Naive B cell (primary cell): Measurements from ENCODE around the gene ETNPPL. TPM values are rescaled to one million over a fixed set of nuclear protein-coding genes. Genes with fewer than 3 reads are reported as not detected.
A peak's percentile ranks its signal among the peaks of the same experiment; 100 is the strongest.

Experiments used
- ATAC-seq, 2 donors: fragments of 150-1000 bp; cut with Tn5 transposase; 2 replicates each; pipeline ENCODE4 v1.10.0; 2021; ENCODE audit warnings: low read depth in 2 of 2, mild to moderate bottlenecking in 2 of 2, moderate library complexity in 2 of 2
- DNase-seq: peaks from one replicate; pipeline ENCODE4 v3.0.0; 2022
- H3K27ac Mint-ChIP-seq, 6 donors: one replicate each; pipeline ENCODE4 v1.8.0; 2020 to 2022; ENCODE audit warnings: mild to moderate bottlenecking in 6 of 6, mixed read lengths in 6 of 6, moderate library complexity in 5 of 6, inconsistent platforms in 2 of 6
- H3K27me3 Mint-ChIP-seq, 3 donors: one replicate each; pipeline ENCODE4 v1.8.0; 2021 to 2022; ENCODE audit warnings: mixed read lengths in 3 of 3, mild to moderate bottlenecking in 1 of 3
- H3K36me3 Mint-ChIP-seq, 2 donors: one replicate each; pipeline ENCODE4 v1.8.0; 2020 to 2022; ENCODE audit warnings: mixed read lengths in 2 of 2, inconsistent platforms in 1 of 2, mild to moderate bottlenecking in 1 of 2
- H3K4me1 Mint-ChIP-seq, 3 donors: one replicate each; pipeline ENCODE4 v1.8.0; 2020 to 2022; ENCODE audit warnings: mixed read lengths in 3 of 3, inconsistent platforms in 1 of 3, mild to moderate bottlenecking in 1 of 3, moderate library complexity in 1 of 3
- H3K4me3 Mint-ChIP-seq, 8 donors: one replicate each; pipeline ENCODE4 v1.8.0; 2020 to 2022; ENCODE audit warnings: mild to moderate bottlenecking in 8 of 8, mixed read lengths in 8 of 8, moderate library complexity in 8 of 8, inconsistent platforms in 2 of 8
- H3K9me3 Mint-ChIP-seq, 7 donors: one replicate each; pipeline ENCODE4 v1.8.0; 2020 to 2022; ENCODE audit warnings: mixed read lengths in 7 of 7, mild to moderate bottlenecking in 5 of 7, inconsistent platforms in 2 of 7, moderate library complexity in 1 of 7
- polyA plus RNA-seq, 6 donors: library from polyadenylated mRNA; unstranded; fragments of 300-500 nt; fragmentation: Illumina TruSeq; gene quantifications; one replicate each; pipeline ENCODE4 v1.2.3, GENCODE V29; 2021; ENCODE audit warnings: low read depth in 6 of 6

The ETNPPL gene
- polyA plus RNA-seq, 6 donors from 2014 or later: not detected

GRCh38 chr4:108709234-108709633 lies 53.6 kb downstream of the ETNPPL start:
- no peak overlapping the region for H3K27ac Mint-ChIP-seq
- no peak for ATAC-seq
- peaks cover 0 to 2% (median 0%) of the 10 kb centered on the region in 7 donors for H3K9me3 Mint-ChIP-seq
- no peaks in the 10 kb centered on the region for H3K36me3 Mint-ChIP-seq
- H3K4me1 Mint-ChIP-seq: no peaks in the 10 kb centered on the region
- DNase-seq: no peak
- peaks cover 0 to 30% (median 6%) of the 10 kb centered on the region in 3 donors for H3K27me3 Mint-ChIP-seq
- H3K4me3 Mint-ChIP-seq: no peak overlapping the region

DNA sequence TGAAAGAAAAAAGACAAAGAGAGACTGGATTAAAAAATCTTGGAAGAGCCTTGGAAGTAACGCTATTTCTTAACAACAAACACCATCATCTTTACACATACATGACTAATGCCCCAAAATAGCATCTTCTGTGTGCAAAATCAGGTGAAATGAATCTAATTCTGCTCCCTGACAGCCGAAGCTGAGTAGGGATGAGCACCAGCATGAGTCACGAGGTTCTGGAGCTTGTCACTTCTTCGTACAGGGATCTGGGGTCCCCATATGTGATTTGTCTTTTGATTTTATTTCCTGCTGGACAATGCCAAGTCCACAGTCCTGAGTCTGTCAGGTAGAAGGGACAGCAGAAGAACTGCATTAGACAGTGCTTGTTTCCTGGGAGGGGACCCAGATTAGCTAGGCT lies 56.6 kb downstream of the ETNPPL start:
- Mint-ChIP-seq H3K4me3 (no peak overlapping the region), H3K27ac (peak overlapping the region in 1 of 6 donors; percentile 8), H3K9me3 (peaks cover 0 to 2% (median 0%) of the 10 kb centered on the region in 7 donors), H3K27me3 (peaks cover 0 to 12% (median 6%) of the 10 kb centered on the region in 3 donors), H3K4me1 (no peaks in the 10 kb centered on the region), H3K36me3 (no peaks in the 10 kb centered on the region)
- no peak for ATAC-seq
- DNase-seq: no peak

DNA sequence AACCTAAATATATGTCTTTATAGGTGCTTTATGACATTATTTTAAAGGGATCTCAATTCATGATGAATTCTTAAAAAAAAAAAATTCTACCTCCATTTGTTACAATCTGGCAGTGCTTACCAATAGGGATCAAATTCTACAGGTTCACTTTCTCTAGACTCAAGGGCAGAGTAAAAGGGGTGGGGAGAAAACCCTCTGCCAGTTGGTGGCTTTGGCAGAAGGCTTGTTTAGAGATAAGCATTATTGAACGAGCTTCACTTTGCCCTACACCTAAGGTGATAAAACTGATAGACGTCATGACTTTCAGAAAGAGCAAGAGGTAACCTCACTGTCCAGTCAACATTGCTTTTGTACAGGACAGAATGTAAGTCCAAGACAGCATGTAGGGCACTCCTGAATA lies 58.9 kb downstream of the ETNPPL start:
- no peak for ATAC-seq
- DNase-seq: no peak
- Mint-ChIP-seq H3K9me3 (peaks cover 0 to 2% (median 0%) of the 10 kb centered on the region in 7 donors), H3K4me3 (no peak overlapping the region), H3K27me3 (peaks cover 0 to 4% (median 0%) of the 10 kb centered on the region in 3 donors), H3K27ac (no peak overlapping the region), H3K4me1 (no peaks in the 10 kb centered on the region), H3K36me3 (no peaks in the 10 kb centered on the region)

DNA sequence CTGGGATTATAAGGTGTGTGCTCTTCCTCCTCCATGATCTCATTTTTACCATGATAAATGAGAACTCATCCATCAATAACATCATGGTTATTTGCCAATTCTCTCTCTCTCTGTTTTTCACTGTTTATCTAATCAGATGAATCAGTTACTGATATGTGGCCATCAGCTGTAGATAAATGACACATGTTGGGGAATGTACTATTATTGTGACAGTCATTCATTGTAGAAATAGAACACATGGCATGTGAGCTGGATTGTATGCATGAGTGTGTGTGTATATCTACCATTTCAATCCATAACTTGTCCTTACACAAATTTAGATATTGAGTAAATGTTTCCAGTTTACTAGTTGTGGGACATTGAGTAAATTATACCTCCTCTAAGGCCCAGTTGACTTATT lies 59.5 kb downstream of the ETNPPL start:
- H3K36me3 Mint-ChIP-seq: no peaks in the 10 kb centered on the region
- DNase-seq: no peak
- H3K9me3 Mint-ChIP-seq: peaks cover 0 to 2% (median 0%) of the 10 kb centered on the region in 7 donors
- no peak overlapping the region for H3K4me3 Mint-ChIP-seq
- ATAC-seq: no peak
- H3K27ac Mint-ChIP-seq: no peak overlapping the region
- peaks cover 0 to 8% (median 0%) of the 10 kb centered on the region in 3 donors for H3K27me3 Mint-ChIP-seq
- H3K4me1 Mint-ChIP-seq: no peaks in the 10 kb centered on the region

DNA sequence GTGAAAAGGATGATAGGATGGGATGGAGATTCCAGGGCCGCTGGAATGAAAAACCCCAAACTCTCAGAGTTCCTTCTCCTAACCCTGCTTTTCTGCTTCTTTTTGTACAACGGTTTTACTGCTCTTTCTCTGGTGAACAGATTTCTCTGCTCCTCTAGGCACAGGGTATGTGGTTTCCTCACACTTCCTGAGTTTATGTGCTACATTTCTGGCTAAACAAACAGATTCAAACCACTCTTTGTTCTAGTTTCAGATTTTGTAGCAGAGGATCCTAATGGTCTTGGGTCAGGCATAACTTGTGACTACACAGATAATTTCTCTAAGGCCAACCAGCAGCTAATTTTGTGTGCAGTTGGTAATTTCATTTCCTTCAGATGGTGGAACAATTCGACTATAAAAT lies 59.9 kb downstream of the ETNPPL start:
- no peaks in the 10 kb centered on the region for H3K4me1 Mint-ChIP-seq
- H3K36me3 Mint-ChIP-seq: no peaks in the 10 kb centered on the region
- peaks cover 0 to 2% (median 0%) of the 10 kb centered on the region in 7 donors for H3K9me3 Mint-ChIP-seq
- no peak for ATAC-seq
- no peak overlapping the region for H3K27ac Mint-ChIP-seq
- H3K4me3 Mint-ChIP-seq: no peak overlapping the region
- H3K27me3 Mint-ChIP-seq: peaks cover 0 to 12% (median 0%) of the 10 kb centered on the region in 3 donors
- DNase-seq: no peak

- DNase-seq: no peak
- H3K27me3 Mint-ChIP-seq: peaks cover 0 to 12% (median 0%) of the 10 kb centered on the region in 3 donors
- H3K4me1 Mint-ChIP-seq: no peaks in the 10 kb centered on the region
- H3K4me3 Mint-ChIP-seq: no peak overlapping the region
- no peak overlapping the region for H3K27ac Mint-ChIP-seq
- no peaks in the 10 kb centered on the region for H3K36me3 Mint-ChIP-seq
- no peak for ATAC-seq
- H3K9me3 Mint-ChIP-seq: peaks cover 0 to 2% (median 0%) of the 10 kb centered on the region in 7 donors
Observed at GRCh38 chr4:108700081-108700757, 62.6 kb downstream of the ETNPPL start.

DNA sequence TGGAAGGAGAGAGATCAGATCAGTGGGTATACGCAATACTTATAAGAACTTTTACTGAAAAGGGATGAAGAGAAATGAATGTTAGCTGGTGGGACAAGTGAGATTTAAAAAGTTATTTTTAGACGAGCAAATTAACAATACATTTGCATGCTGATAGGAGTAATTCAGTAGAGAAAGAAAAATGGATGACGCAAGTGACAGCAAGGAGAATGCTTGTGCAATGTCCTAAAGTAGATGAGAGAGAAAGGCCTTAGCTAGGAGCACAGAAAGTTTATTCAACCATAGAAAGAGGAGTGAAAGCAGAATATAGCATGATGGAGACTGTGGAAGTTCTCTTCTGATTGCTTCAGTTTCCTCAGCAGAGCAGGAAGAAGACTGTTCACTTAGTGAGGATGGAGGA lies 66.7 kb downstream of the ETNPPL start:
- DNase-seq: no peak
- Mint-ChIP-seq H3K36me3 (no peaks in the 10 kb centered on the region), H3K4me1 (no peaks in the 10 kb centered on the region), H3K4me3 (no peak overlapping the region), H3K27me3 (peaks cover 0 to 12% (median 0%) of the 10 kb centered on the region in 3 donors), H3K9me3 (peaks cover 0 to 3% (median 0%) of the 10 kb centered on the region in 7 donors), H3K27ac (no peak overlapping the region)
- no peak for ATAC-seq

DNA sequence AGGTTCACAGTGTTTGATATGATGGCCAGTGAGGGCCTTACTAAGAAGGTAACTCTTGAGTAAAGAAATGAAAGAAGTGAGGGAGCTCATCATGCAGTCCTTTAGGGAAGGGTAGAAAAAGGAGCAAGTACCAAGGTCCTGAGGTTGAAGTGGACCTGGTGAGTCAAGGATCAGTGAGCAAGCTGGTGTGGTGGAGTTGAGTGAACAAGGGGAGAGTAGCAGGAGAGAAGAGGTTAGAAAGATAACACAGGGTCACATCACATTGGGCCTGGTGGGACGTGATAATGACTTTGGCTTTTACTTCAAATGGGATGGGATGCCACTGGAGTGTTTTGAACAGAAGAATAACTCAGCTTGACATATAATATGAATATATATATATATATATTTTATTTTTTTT lies 67.8 kb downstream of the ETNPPL start:
- Mint-ChIP-seq H3K36me3 (no peaks in the 10 kb centered on the region), H3K27ac (no peak overlapping the region), H3K4me1 (no peaks in the 10 kb centered on the region), H3K27me3 (peaks cover 0 to 9% (median 0%) of the 10 kb centered on the region in 3 donors), H3K9me3 (peaks cover 0 to 2% (median 0%) of the 10 kb centered on the region in 7 donors), H3K4me3 (no peak overlapping the region)
- no peak for ATAC-seq
- DNase-seq: no peak

DNA sequence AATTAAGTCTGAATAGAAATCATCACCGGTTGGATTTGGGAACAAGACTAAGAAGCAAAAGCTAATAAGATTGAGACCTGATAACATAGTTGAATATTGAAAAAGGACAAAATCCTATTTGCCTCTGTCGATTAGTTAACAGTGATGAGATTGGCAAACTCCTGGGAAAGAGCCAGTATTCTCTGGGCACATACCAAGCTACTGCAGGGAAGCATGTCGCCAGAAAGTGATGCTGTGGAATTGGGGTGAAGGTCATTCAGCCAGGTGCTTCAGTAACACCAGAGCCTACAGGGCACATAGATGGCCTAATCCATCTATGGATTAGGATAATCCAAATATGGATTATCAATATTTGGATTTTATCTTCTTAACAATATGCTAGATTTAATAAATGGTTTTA lies 68.4 kb downstream of the ETNPPL start:
- Mint-ChIP-seq H3K27me3 (peaks cover 0 to 8% (median 0%) of the 10 kb centered on the region in 3 donors), H3K36me3 (no peaks in the 10 kb centered on the region), H3K27ac (no peak overlapping the region), H3K9me3 (peaks cover 0 to 2% (median 0%) of the 10 kb centered on the region in 7 donors), H3K4me3 (no peak overlapping the region), H3K4me1 (no peaks in the 10 kb centered on the region)
- ATAC-seq (no peak), DNase-seq (no peak)

DNA sequence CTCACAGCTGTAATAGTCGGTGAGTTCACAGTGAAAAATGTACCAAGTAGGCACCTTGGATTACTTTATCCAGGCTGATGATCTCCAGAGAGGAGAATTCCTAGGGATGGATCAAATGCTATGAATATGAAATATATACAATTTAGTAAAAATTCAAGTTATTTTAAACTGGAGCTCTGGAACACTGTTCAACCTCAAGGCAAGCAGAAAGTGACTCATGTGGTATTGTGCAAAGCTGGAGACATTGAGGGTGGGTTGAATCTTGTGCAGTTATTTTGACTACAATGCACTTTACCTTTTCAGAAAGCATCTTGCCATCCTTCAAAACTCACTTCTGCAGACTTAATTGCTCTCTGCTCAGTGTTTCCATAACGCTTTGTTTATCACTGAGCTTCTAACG lies 69.0 kb downstream of the ETNPPL start:
- Mint-ChIP-seq H3K27me3 (peaks cover 0 to 8% (median 0%) of the 10 kb centered on the region in 3 donors), H3K36me3 (no peaks in the 10 kb centered on the region)
- no peak for DNase-seq

GRCh38 chr4:108693211-108693610 lies 69.6 kb downstream of the ETNPPL start:
- Mint-ChIP-seq H3K4me3 (no peak overlapping the region), H3K4me1 (no peaks in the 10 kb centered on the region), H3K9me3 (peaks cover 0 to 2% (median 0%) of the 10 kb centered on the region in 7 donors), H3K36me3 (no peaks in the 10 kb centered on the region), H3K27ac (peak overlapping the region in 1 of 6 donors; percentile 43), H3K27me3 (peaks cover 0 to 2% (median 0%) of the 10 kb centered on the region in 3 donors)
- DNase-seq (no peak), ATAC-seq (no peak)

More for the DNA sequence above, 69.0 kb downstream of the ETNPPL start:
- ATAC-seq: no peak
- H3K9me3 Mint-ChIP-seq: peaks cover 0 to 2% (median 0%) of the 10 kb centered on the region in 7 donors
- H3K4me3 Mint-ChIP-seq: peak overlapping the region in 1 of 8 donors; percentile 17
- no peak overlapping the region for H3K27ac Mint-ChIP-seq
- no peaks in the 10 kb centered on the region for H3K4me1 Mint-ChIP-seq

Other genes starting within 250 kb of the ETNPPL start
- gene RPL34, start 142.5 kb downstream of the ETNPPL start, polyA plus RNA-seq: 1,000 to 10,000 TPM; 3,614 to 4,964 (median 4,202) TPM
- 100 to 1,000 TPM in 5 of 6 donors, 10 to 100 TPM in 1; 94.4 to 171 (median 109) TPM for gene OSTC, start 112.5 kb downstream of the ETNPPL start, polyA plus RNA-seq